KMS-11 (cell line): Measurements from ENCODE around the gene LRRFIP1.

Experiments used
- H2AFZ ChIP-seq: fragments of 200-600 bp; sonication (generic); 2 replicates; pipeline ENCODE4 v1.6.1; 2016; ENCODE audit warnings: antibody characterized with exemption, mixed run types, low read depth
- H3K27ac ChIP-seq: fragments of 200-600 bp; sonication (generic); 2 replicates; pipeline ENCODE4 v1.6.1; 2016; ENCODE audit warnings: mild to moderate bottlenecking, mixed run types
- H3K27me3 ChIP-seq: fragments of 200-600 bp; sonication (generic); 2 replicates; pipeline ENCODE4 v1.6.1; 2017; ENCODE audit warnings: mild to moderate bottlenecking, low read depth, mixed run types, moderate library complexity; ENCODE audit not compliant: insufficient read depth
- H3K36me3 ChIP-seq: fragments of 200-600 bp; sonication (generic); 2 replicates; pipeline ENCODE4 v1.6.1; 2017; ENCODE audit warnings: mild to moderate bottlenecking, mixed run types; ENCODE audit not compliant: insufficient read depth
- H3K4me1 ChIP-seq: fragments of 200-600 bp; sonication (generic); 2 replicates; pipeline ENCODE4 v1.6.1; 2016; ENCODE audit warnings: mild to moderate bottlenecking, low read depth, mixed run types; ENCODE audit not compliant: poor library complexity, severe bottlenecking
- H3K4me2 ChIP-seq: fragments of 200-600 bp; sonication (generic); 2 replicates; pipeline ENCODE4 v1.7.0; 2016; ENCODE audit warnings: mild to moderate bottlenecking, mixed run types
- H3K4me3 ChIP-seq: fragments of 200-600 bp; sonication (generic); IDR thresholded peaks from 2 replicates; pipeline ENCODE4 v1.6.1; 2017; ENCODE audit warnings: low read depth, low read length, mixed read lengths; ENCODE audit not compliant: insufficient read depth
- H3K79me2 ChIP-seq: fragments of 200-600 bp; sonication (generic); 2 replicates; pipeline ENCODE4 v1.6.1; 2016; ENCODE audit warnings: low read depth, mixed run types; ENCODE audit not compliant: insufficient read depth
- H3K9ac ChIP-seq: fragments of 200-600 bp; sonication (generic); 2 replicates; pipeline ENCODE4 v1.6.1; 2016; ENCODE audit warnings: mild to moderate bottlenecking, mixed run types
- H4K20me1 ChIP-seq: fragments of 200-600 bp; sonication (generic); 2 replicates; pipeline ENCODE4 v1.6.1; 2016; ENCODE audit warnings: mild to moderate bottlenecking, mixed run types; ENCODE audit not compliant: insufficient read depth
- TF ChIP-seq, protein P1 (sequence below): fragments of 200-600 bp; sonication (generic); conservative IDR thresholded peaks from 2 replicates; pipeline ENCODE4 v1.6.1; 2017; ENCODE audit warnings: low read depth, mild to moderate bottlenecking, antibody characterized with exemption, low read length, moderate library complexity, mixed read lengths

The LRRFIP1 gene

DNA sequence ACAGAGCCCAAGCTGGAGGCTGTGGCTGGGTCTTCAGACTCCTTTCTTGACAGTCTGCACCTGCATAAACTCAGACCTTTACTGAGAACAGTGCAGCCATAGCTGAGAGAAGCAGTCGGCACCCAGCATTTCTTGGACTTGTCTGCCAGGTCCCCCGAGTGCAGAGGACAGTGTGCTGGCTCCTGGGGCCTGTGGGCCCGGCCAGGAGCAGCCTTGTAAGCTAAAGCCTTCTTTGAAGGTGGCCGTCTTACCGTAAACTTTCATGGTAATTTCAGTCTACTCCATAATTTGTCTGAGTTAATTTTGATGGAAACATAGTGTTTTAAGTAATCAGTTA is 70.9 kb downstream of the LRRFIP1 start:
- Histone ChIP-seq H3K4me3 (no peak overlapping the region), H3K4me2 (peak overlapping the region; percentile 83), H3K36me3 (no peaks in the 10 kb centered on the region), H2AFZ (no peak overlapping the region), H3K9ac (peak overlapping the region; percentile 49; the same call in 1 of the 2 replicates), H3K4me1 (peaks cover 100% of the 10 kb centered on the region), H3K27me3 (no peaks in the 10 kb centered on the region), H4K20me1 (no peaks in the 10 kb centered on the region), H3K27ac (peak overlapping the region; percentile 98), H3K79me2 (peaks cover 82% of the 10 kb centered on the region)
- TF ChIP-seq, protein P1, sequence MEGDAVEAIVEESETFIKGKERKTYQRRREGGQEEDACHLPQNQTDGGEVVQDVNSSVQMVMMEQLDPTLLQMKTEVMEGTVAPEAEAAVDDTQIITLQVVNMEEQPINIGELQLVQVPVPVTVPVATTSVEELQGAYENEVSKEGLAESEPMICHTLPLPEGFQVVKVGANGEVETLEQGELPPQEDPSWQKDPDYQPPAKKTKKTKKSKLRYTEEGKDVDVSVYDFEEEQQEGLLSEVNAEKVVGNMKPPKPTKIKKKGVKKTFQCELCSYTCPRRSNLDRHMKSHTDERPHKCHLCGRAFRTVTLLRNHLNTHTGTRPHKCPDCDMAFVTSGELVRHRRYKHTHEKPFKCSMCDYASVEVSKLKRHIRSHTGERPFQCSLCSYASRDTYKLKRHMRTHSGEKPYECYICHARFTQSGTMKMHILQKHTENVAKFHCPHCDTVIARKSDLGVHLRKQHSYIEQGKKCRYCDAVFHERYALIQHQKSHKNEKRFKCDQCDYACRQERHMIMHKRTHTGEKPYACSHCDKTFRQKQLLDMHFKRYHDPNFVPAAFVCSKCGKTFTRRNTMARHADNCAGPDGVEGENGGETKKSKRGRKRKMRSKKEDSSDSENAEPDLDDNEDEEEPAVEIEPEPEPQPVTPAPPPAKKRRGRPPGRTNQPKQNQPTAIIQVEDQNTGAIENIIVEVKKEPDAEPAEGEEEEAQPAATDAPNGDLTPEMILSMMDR = no peak

DNA sequence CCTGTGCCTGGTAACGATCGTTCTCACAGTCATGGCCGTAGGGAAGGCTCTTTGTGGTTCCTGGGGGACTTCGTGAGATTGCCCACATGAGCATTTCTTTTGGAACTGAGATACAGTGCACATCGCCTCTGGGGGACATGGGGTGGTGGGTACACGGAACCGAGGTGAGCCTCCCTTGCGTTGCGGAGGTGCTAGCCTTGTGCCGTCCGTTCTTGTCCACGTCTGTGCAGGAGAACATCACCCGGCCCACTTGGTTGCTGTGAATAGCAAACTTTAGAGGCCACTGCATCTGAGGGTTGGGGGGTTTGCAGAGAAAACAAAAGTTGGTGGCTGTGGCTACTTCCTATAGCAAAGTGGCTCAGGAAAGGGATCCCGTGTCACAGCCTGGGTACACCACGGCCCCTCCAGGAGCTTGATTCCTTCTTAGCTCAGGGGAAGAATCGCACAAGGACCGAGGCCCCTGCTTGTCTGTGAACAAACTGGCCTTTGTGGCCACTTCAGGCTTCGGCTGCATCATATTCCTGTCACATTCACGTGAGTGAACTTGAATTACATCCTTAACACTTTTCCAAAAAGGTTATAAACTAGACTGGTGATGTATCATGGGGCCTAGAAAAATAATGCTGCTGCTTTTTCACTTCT is 72.6 kb downstream of the LRRFIP1 start:
- Histone ChIP-seq H3K36me3 (no peaks in the 10 kb centered on the region), H3K9ac (peak overlapping the region; percentile 85), H3K4me1 (peaks cover 97% of the 10 kb centered on the region), H3K27me3 (no peaks in the 10 kb centered on the region), H3K4me3 (no peak overlapping the region), H3K4me2 (peak overlapping the region; percentile 83), H2AFZ (no peak overlapping the region), H3K79me2 (peaks cover 73% of the 10 kb centered on the region), H4K20me1 (no peaks in the 10 kb centered on the region), H3K27ac (peak overlapping the region; percentile 98)
- TF ChIP-seq, protein P1 = no peak

DNA sequence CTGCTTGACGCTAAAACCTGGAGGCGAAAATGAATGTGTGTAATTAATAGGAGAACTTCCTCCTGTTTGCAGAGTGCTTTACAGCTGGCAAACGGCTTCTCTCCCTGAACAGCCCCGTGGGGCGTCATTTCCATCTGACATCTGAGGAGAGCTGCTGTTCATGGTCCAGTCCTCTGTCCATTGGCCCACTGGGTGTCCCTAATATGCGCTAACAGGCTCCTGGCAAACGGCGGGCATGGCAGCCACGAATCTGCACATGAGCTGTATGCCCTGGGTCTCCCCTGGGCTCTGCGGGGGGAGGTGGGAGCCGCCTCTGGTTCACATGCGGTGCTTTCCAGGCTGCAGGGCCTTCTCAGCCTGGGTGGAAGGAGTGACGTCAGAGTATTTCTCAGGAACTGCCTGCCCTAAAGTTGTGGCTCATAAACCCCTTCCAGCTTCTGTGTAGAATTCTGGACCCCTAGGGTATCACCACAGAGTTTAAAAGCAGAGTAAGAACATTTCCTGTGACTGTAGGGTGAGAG is 73.2 kb downstream of the LRRFIP1 start:
- Histone ChIP-seq H3K9ac (peak overlapping the region; percentile 85), H4K20me1 (no peaks in the 10 kb centered on the region), H2AFZ (no peak overlapping the region), H3K36me3 (no peaks in the 10 kb centered on the region), H3K4me3 (no peak overlapping the region), H3K79me2 (peaks cover 73% of the 10 kb centered on the region), H3K27me3 (no peaks in the 10 kb centered on the region), H3K4me1 (peaks cover 97% of the 10 kb centered on the region), H3K27ac (peak overlapping the region; percentile 98), H3K4me2 (peak overlapping the region; percentile 83)
- TF ChIP-seq, protein P1 = no peak

DNA sequence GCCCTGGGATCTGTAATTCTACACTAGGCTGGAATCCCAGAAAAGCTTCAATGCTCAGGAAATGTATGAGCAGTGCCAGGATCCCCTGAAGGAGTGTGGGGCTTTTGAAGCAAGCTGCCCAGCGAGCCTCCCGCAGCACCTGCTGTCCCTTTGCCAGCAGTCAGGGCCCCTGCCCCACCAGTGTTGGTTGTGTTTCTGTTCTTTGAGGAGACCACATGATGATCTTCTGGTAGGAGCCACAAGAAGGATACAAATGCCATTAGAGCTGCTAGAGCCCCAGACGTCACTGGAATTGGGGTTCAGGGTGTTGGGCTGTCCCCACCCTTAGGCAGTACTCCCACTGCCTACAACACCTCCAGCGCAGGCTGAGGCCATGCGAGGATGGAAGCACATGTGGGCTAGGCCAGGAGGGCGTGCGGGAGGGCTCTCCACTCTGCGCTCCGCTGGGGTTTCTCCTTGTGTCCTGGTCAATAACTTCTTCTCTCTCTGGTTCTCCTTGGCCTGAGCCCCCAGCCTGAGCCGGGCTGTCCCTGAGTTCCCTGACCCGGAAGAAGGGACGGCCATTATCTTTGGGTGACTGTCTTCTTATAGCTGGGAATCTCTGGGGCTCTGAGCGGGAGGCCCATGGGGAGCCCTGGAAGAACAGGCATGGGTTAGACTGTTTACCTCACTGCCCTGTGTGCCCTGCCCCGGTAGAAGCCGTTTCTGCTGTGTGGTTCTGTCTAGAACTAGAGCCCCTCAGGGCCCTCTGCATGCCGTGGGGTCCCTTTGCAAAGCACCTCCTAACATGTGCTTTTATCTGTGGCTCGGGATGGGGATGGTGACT is 73.9 kb downstream of the LRRFIP1 start:
- Histone ChIP-seq H3K79me2 (peaks cover 77% of the 10 kb centered on the region), H3K9ac (peak overlapping the region; percentile 85), H3K27ac (peak overlapping the region; percentile 98), H4K20me1 (no peaks in the 10 kb centered on the region), H3K27me3 (no peaks in the 10 kb centered on the region), H3K4me2 (peak overlapping the region; percentile 83), H3K4me1 (peaks cover 97% of the 10 kb centered on the region), H2AFZ (no peak overlapping the region), H3K36me3 (no peaks in the 10 kb centered on the region), H3K4me3 (peak overlapping the region; percentile 19)
- TF ChIP-seq, protein P1 = no peak
